SK-N-SH treated with all-trans-retinoic acid at 6 μM for 48 hours (cell line): ENCODE results near the gene ACOD1.

Experiments
- ATAC-seq: fragments of 200-7000 bp; cut with Tn5 transposase; 3 replicates; pipeline ENCODE4 v1.9.1; 2020; ENCODE audit warnings: mild to moderate bottlenecking, moderate library complexity
- ARNTL ChIP-seq: fragments of 450-650 bp; formaldehyde crosslinking; IDR thresholded peaks from 2 replicates; pipeline ENCODE4 v1.5.0; 2020; ENCODE audit warnings: low read depth, mild to moderate bottlenecking, moderate library complexity, borderline replicate concordance
- BACH2 ChIP-seq: fragments of 250-450 bp; sonication (Bioruptor Pico); IDR thresholded peaks from 2 replicates; pipeline ENCODE4 v1.9.0; 2021; ENCODE audit warnings: mild to moderate bottlenecking, borderline replicate concordance
- CREB5 ChIP-seq: fragments of 250-450 bp; sonication (Bioruptor Pico); IDR thresholded peaks from 2 replicates; pipeline ENCODE4 v1.5.1; 2020; ENCODE audit warnings: low read depth, mild to moderate bottlenecking, moderate library complexity
- CSDC2 ChIP-seq: fragments of 250-450 bp; sonication (Bioruptor Pico); IDR thresholded peaks from 2 replicates; pipeline ENCODE4 v1.5.0; 2020; ENCODE audit warnings: mild to moderate bottlenecking, moderate library complexity
- CSRNP3 ChIP-seq: fragments of 250-450 bp; sonication (Bioruptor Pico); IDR thresholded peaks from 2 replicates; pipeline ENCODE4 v1.5.1; 2021; ENCODE audit warnings: mild to moderate bottlenecking, moderate library complexity
- ESRRG ChIP-seq: fragments of 250-450 bp; sonication (Bioruptor Pico); IDR thresholded peaks from 2 replicates; pipeline ENCODE4 v1.6.1; 2021; ENCODE audit warnings: mild to moderate bottlenecking
- GLIS3 ChIP-seq: fragments of 250-450 bp; sonication (Bioruptor Pico); IDR thresholded peaks from 2 replicates; pipeline ENCODE4 v1.5.0; 2020; ENCODE audit warnings: mild to moderate bottlenecking, moderate library complexity
- ISL1 ChIP-seq: fragments of 250-450 bp; sonication (Bioruptor Pico); IDR thresholded peaks from 2 replicates; pipeline ENCODE4 v2.1.2; 2022; ENCODE audit warnings: mild to moderate bottlenecking, moderate library complexity
- OSR1 ChIP-seq: fragments of 250-450 bp; sonication (Bioruptor Pico); IDR thresholded peaks from 2 replicates; pipeline ENCODE4 v1.8.0; 2022; ENCODE audit warnings: moderate library complexity, mild to moderate bottlenecking, inconsistent platforms
- PPARA ChIP-seq: fragments of 250-450 bp; sonication (Bioruptor Pico); IDR thresholded peaks from 2 replicates; pipeline ENCODE4 v1.5.0; 2020; ENCODE audit warnings: mild to moderate bottlenecking, borderline replicate concordance
- RARB ChIP-seq: fragments of 250-450 bp; sonication (Bioruptor Pico); IDR thresholded peaks from 2 replicates; pipeline ENCODE4 v1.8.0; 2021; ENCODE audit warnings: mild to moderate bottlenecking, moderate library complexity
- SNAI2 ChIP-seq: fragments of 250-450 bp; sonication (Bioruptor Pico); IDR thresholded peaks from 2 replicates; pipeline ENCODE4 v1.5.0; 2020; ENCODE audit warnings: mild to moderate bottlenecking, moderate library complexity
- TCF4 ChIP-seq: fragments of 250-450 bp; sonication (Bioruptor Pico); IDR thresholded peaks from 2 replicates; pipeline ENCODE4 v1.8.0; 2021; ENCODE audit warnings: mild to moderate bottlenecking, moderate library complexity, borderline replicate concordance
- TOX ChIP-seq: fragments of 250-450 bp; sonication (Bioruptor Pico); IDR thresholded peaks from 2 replicates; pipeline ENCODE4 v1.8.0; 2021; ENCODE audit warnings: mild to moderate bottlenecking, moderate library complexity, borderline replicate concordance
- ZC3H10 ChIP-seq: fragments of 250-450 bp; sonication (Bioruptor Pico); IDR thresholded peaks from 2 replicates; pipeline ENCODE4 v1.5.1; 2021; ENCODE audit warnings: mild to moderate bottlenecking, moderate library complexity
- ZFP3 ChIP-seq: fragments of 250-450 bp; sonication (Bioruptor Pico); IDR thresholded peaks from 2 replicates; pipeline ENCODE4 v1.5.0; 2020; ENCODE audit warnings: mild to moderate bottlenecking, moderate library complexity
- ZFP30 ChIP-seq: fragments of 450-650 bp; formaldehyde crosslinking; IDR thresholded peaks from 2 replicates; pipeline ENCODE4 v1.5.0; 2022; ENCODE audit warnings: mild to moderate bottlenecking, moderate library complexity
- ZNF565 ChIP-seq: fragments of 450-650 bp; formaldehyde crosslinking; conservative IDR thresholded peaks from 2 replicates; pipeline ENCODE4 v1.5.0; 2020; ENCODE audit warnings: low read depth, mild to moderate bottlenecking, moderate library complexity
- ZNF70 ChIP-seq: fragments of 450-650 bp; formaldehyde crosslinking; IDR thresholded peaks from 2 replicates; pipeline ENCODE4 v1.5.0; 2020; ENCODE audit warnings: mild to moderate bottlenecking, moderate library complexity
- ZNF8 ChIP-seq: fragments of 450-650 bp; formaldehyde crosslinking; IDR thresholded peaks from 2 replicates; pipeline ENCODE4 v1.5.0; 2020; ENCODE audit warnings: mild to moderate bottlenecking, moderate library complexity
- TF ChIP-seq, protein P1 (sequence below): fragments of 250-450 bp; sonication (Bioruptor Pico); IDR thresholded peaks from 2 replicates; pipeline ENCODE4 v1.8.0; 2021; ENCODE audit warnings: low read depth, mild to moderate bottlenecking, moderate library complexity, borderline replicate concordance
- TF ChIP-seq, protein P2 (sequence below): fragments of 250-450 bp; sonication (Bioruptor Pico); IDR thresholded peaks from 2 replicates; pipeline ENCODE4 v1.5.0; 2020; ENCODE audit warnings: mild to moderate bottlenecking, moderate library complexity
- TF ChIP-seq, protein P3 (sequence below): fragments of 250-450 bp; sonication (Bioruptor Pico); IDR thresholded peaks from 2 replicates; pipeline ENCODE4 v1.8.0; 2020; ENCODE audit warnings: mild to moderate bottlenecking, moderate library complexity, borderline replicate concordance

The ACOD1 gene

GRCh38 chr13:76974618-76974975 is 26.3 kb downstream of the ACOD1 start:
- TF ChIP-seq TCF4 (CRISPR knock-in tag): no peak
- no peak for TF ChIP-seq ZC3H10
- no peak for TF ChIP-seq ZFP30 (CRISPR knock-in tag)
- TF ChIP-seq OSR1 (CRISPR knock-in tag): no peak
- no peak for TF ChIP-seq ZNF8 (CRISPR knock-in tag)
- no peak for TF ChIP-seq ZFP3 (CRISPR knock-in tag)
- no peak for TF ChIP-seq BACH2 (CRISPR knock-in tag)
- no peak for TF ChIP-seq CSRNP3 (CRISPR knock-in tag)
- no peak for TF ChIP-seq PPARA
- no peak for TF ChIP-seq CREB5 (CRISPR knock-in tag)
- TF ChIP-seq, protein P1, sequence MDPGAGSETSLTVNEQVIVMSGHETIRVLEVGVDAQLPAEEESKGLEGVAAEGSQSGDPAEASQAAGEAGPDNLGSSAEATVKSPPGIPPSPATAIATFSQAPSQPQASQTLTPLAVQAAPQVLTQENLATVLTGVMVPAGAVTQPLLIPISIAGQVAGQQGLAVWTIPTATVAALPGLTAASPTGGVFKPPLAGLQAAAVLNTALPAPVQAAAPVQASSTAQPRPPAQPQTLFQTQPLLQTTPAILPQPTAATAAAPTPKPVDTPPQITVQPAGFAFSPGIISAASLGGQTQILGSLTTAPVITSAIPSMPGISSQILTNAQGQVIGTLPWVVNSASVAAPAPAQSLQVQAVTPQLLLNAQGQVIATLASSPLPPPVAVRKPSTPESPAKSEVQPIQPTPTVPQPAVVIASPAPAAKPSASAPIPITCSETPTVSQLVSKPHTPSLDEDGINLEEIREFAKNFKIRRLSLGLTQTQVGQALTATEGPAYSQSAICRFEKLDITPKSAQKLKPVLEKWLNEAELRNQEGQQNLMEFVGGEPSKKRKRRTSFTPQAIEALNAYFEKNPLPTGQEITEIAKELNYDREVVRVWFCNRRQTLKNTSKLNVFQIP (CRISPR knock-in tag): no peak
- TF ChIP-seq ISL1: no peak
- TF ChIP-seq SNAI2: no peak
- no peak for TF ChIP-seq TOX (CRISPR knock-in tag)
- TF ChIP-seq ZNF70 (CRISPR knock-in tag): no peak
- TF ChIP-seq ESRRG (CRISPR knock-in tag): no peak
- ATAC-seq: no peak

DNA sequence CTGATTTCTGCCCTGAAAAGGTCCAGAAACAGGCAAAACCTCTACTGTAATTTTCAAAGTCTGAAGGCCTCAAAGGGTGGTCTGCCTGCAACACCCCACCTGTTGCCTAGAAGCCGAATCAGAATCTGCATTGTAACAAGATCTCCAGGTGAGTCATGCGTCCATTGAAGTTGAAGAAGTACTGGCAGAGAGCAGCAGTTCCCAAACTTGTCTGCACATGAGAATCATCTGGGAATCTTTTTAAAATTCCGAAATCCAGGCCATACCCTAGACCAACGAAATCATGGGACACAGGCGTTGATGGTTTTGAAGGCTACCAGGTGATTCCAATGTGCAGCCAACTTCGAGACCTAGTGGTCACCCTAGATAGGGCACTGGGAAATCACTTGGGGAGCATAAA is 27.6 kb downstream of the ACOD1 start:
- ATAC-seq: no peak
- TF ChIP-seq, protein P1 (CRISPR knock-in tag): no peak
- TF ChIP-seq ZFP30 (CRISPR knock-in tag): no peak
- no peak for TF ChIP-seq ARNTL (CRISPR knock-in tag)
- no peak for TF ChIP-seq PPARA
- no peak for TF ChIP-seq ZNF70 (CRISPR knock-in tag)
- TF ChIP-seq ZFP3 (CRISPR knock-in tag): no peak
- TF ChIP-seq GLIS3: no peak
- no peak for TF ChIP-seq CSDC2 (CRISPR knock-in tag)
- TF ChIP-seq, protein P2, sequence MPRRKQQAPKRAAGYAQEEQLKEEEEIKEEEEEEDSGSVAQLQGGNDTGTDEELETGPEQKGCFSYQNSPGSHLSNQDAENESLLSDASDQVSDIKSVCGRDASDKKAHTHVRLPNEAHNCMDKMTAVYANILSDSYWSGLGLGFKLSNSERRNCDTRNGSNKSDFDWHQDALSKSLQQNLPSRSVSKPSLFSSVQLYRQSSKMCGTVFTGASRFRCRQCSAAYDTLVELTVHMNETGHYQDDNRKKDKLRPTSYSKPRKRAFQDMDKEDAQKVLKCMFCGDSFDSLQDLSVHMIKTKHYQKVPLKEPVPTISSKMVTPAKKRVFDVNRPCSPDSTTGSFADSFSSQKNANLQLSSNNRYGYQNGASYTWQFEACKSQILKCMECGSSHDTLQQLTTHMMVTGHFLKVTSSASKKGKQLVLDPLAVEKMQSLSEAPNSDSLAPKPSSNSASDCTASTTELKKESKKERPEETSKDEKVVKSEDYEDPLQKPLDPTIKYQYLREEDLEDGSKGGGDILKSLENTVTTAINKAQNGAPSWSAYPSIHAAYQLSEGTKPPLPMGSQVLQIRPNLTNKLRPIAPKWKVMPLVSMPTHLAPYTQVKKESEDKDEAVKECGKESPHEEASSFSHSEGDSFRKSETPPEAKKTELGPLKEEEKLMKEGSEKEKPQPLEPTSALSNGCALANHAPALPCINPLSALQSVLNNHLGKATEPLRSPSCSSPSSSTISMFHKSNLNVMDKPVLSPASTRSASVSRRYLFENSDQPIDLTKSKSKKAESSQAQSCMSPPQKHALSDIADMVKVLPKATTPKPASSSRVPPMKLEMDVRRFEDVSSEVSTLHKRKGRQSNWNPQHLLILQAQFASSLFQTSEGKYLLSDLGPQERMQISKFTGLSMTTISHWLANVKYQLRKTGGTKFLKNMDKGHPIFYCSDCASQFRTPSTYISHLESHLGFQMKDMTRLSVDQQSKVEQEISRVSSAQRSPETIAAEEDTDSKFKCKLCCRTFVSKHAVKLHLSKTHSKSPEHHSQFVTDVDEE (CRISPR knock-in tag): no peak
- no peak for TF ChIP-seq ISL1
- TF ChIP-seq, protein P3, sequence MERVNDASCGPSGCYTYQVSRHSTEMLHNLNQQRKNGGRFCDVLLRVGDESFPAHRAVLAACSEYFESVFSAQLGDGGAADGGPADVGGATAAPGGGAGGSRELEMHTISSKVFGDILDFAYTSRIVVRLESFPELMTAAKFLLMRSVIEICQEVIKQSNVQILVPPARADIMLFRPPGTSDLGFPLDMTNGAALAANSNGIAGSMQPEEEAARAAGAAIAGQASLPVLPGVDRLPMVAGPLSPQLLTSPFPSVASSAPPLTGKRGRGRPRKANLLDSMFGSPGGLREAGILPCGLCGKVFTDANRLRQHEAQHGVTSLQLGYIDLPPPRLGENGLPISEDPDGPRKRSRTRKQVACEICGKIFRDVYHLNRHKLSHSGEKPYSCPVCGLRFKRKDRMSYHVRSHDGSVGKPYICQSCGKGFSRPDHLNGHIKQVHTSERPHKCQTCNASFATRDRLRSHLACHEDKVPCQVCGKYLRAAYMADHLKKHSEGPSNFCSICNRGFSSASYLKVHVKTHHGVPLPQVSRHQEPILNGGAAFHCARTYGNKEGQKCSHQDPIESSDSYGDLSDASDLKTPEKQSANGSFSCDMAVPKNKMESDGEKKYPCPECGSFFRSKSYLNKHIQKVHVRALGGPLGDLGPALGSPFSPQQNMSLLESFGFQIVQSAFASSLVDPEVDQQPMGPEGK (CRISPR knock-in tag): no peak
- TF ChIP-seq TOX (CRISPR knock-in tag): no peak
- no peak for TF ChIP-seq ZNF565 (CRISPR knock-in tag)
- TF ChIP-seq CREB5 (CRISPR knock-in tag): no peak
- no peak for TF ChIP-seq RARB
- TF ChIP-seq SNAI2: no peak
- TF ChIP-seq ZC3H10: no peak
